Hindlimb muscle (tissue), 1 donor: ENCODE measurements around the gene CEP104. TPM values are rescaled to one million over a fixed set of nuclear protein-coding genes. Genes with fewer than 3 reads are reported as not detected.

Experiments used
- DNase-seq: peaks from one replicate; pipeline ENCODE4 v3.0.0-alpha.2; 2013
- polyA plus RNA-seq: library from polyadenylated mRNA; unstranded; fragments of 120-200 nt; gene quantifications from one replicate; pipeline ENCODE4 v1.2.1, GENCODE V29; 2013; ENCODE audit not compliant: insufficient read length

CEP104 gene
- polyA plus RNA-seq, 1 donor, result 20.1 TPM

- no peak for DNase-seq
Observed at GRCh38 chr1:3762151-3762872, 94.7 kb downstream of the CEP104 start.

Other genes starting within 250 kb of the CEP104 start
- gene MEGF6, start 245.7 kb downstream of the CEP104 start, polyA plus RNA-seq, result 15.6 TPM
- 29.7 TPM for gene TPRG1L, start 232.2 kb downstream of the CEP104 start, polyA plus RNA-seq
- gene WRAP73, start 207.1 kb downstream of the CEP104 start, polyA plus RNA-seq, result 16.1 TPM
- gene TP73, start 204.7 kb downstream of the CEP104 start, polyA plus RNA-seq, result 2.1 TPM
- gene CCDC27, start 104.8 kb downstream of the CEP104 start, polyA plus RNA-seq, result 0.14 TPM
- 5.7 TPM for gene SMIM1, start 84.5 kb downstream of the CEP104 start, polyA plus RNA-seq
- gene LRRC47, start 60.7 kb downstream of the CEP104 start, polyA plus RNA-seq, result 61.1 TPM
- gene DFFB, start 265 bp upstream of the CEP104 start, polyA plus RNA-seq, result 5.7 TPM
- gene C1orf174, start 43.1 kb upstream of the CEP104 start, polyA plus RNA-seq, result 16.7 TPM